Hippocampal formation (tissue), 2 donors: ENCODE results near the gene ZNF436.
"Not testable (repeated sequence)": the region's sequence is repeated elsewhere in the genome, so short reads cannot be mapped to it uniquely, and the experiment has no call there.

ENCODE experiments used
- DNase-seq, 2 donors: peaks; one replicate each; lab custom pipeline; 2025; lab: John Stamatoyannopoulos, UW

The ZNF436 gene

DNA sequence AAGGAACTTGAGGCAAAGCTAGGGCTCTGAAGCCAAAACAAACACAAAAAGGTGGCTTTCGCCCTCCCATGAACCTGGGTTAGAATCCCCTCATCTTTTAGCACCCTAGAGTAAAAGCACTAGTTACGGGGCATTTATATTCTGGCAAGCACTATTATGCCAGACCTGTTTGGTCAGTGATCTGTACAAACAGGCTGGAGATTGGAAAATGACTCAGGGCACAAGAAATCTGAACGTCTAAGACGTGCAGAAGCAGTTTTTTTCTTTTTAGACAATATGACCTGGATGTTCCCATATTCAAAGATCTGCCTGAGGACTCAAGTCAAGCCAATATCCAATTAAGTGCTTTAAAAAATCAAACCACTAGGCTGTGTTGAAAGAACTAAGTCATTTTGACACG is 3.0 kb downstream of the ZNF436 start:
- no peak for DNase-seq

GRCh38 chr1:23366146-23366545 is 3.5 kb downstream of the ZNF436 start:
- DNase-seq: no peak

- DNase-seq: no peak
Observed at GRCh38 chr1:23362218-23362713, 7.4 kb downstream of the ZNF436 start.

DNA sequence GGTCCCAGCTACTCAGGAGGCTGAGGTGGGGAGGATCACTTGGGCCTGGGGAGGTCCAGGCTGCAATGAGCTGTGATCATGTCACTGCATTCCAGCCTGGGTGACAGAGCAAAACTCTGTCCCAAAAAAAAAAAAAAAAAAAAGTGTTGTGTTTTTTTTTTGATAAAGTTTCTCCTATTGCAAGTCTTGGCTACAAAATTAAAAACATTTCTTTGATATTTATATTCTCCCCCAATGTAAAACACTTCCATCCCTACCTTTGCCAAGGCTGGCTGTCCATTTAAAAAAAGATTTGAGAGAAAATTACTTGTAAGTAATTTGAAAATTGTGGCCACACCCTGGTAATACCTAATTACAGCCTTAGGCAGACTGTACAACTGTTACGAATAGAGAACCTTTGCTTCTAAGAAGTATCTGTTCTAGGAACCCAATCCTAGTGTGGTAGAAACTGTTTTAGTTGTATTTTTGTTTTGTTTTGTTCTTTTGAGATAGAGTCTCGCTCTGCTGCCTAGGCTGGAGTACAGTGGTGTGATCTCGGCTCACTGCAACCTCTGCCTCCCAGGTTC is 11.2 kb downstream of the ZNF436 start:
- no peak for DNase-seq

DNA sequence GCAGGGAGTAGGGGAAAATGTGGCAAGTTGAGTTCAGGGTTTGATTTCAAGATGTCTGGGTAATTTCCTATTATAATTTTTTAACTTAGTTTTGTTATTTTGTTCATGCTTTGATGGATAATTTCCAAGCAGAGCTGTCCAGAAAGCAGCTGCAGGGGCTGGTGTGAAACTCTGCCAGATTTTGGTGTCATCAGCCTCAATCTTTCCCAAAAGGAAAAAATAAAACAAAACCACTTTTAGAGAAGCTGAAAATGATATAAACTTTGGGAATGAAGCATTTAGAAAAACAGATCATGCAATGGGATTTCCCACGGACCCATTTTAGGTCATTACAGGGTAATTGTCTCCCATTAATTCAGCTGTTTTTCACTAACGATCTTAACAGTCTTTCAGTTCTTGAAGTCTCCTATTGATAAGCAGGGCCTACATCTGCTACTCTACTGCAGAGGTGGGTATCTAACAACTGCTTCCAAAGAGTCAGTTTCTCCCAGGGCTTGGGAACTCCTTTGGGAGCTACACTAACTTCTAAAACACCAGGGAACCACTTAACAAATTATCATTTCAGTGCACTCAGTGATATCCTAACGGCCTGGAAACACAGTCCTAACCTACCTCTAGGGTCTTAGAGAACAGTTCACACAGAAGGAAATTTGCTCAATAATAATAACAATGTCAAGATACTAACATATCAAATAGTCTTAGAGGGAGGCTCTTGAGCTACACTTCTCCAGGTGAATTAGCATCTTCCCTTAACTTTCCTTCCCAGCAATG is 12.3 kb downstream of the ZNF436 start:
- DNase-seq: no peak

DNA sequence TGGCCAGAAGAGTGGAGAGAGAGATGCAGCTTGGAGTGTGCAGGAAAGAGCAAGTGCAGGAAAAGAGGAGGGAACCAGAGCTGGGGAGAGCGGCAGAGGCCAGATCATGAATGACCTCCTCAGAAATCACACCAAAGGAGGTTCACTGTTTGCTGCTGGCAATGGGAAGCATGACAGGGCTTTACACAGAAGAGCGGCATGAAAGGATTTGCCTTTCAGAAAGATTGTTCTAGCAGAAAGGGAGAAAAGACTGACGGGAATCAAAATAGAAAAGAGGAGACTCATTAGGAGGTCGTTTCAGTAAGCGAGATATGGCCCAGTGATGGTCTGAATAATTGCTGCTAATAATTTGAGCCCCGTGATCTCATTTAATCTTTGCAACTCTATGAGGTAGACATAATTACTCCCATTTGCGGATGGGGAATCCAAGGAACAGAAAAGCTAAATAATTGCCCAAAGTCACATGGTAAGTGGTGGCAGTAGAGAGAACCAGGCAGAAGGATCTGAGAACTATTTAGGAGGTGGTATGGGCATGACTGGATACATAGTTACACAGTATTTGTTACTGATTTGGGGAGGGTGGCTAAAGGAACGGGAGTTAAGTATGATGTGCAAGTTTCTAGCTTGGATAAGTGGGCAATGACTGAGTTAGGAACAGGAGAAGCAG is 13.0 kb downstream of the ZNF436 start:
- DNase-seq: peak in 1 of 2 donors; percentile 35

DNA sequence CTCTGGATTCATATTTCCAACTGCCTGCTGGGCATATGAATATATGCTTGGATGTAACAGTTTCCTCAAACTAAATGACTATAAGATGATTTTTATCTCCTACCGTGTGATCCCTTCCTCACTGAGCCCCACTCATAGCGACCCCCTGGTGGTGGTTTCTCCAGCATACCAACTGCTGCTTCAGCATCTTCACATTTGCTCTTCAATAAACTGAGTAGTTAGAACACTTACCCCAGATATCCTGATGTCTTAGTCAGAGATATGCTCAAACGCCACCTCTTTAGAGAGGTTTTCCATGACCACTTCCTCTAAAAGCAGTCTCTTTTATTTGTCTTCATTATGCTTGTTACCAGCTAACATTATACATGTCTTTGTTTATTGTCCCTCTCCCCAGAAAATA is 15.4 kb downstream of the ZNF436 start:
- DNase-seq: no peak

- no peak for DNase-seq
Observed at GRCh38 chr1:23352096-23352695, 17.4 kb downstream of the ZNF436 start.

DNA sequence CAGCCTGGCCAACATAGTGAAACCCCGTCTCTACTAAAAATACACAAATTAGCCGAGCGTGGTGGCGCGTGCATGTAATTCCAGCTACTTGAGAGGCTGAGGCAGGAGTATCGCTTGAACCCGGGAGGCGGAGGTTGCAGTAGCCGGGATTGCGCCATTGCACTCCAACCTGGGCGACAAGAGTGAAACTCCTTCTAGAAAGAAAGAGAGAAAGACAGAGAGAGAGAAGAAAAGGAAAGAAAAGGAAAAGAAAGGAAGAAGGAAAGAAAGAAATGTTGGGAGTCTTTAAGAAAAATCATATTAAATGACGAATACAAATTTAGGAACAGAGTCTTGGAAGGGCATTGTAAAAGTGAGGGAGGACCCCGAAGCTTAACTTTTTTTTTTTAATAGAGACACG is 23.7 kb downstream of the ZNF436 start:
- DNase-seq: no peak

- DNase-seq: no peak
Observed at GRCh38 chr1:23344987-23345472, 24.6 kb downstream of the ZNF436 start.

DNA sequence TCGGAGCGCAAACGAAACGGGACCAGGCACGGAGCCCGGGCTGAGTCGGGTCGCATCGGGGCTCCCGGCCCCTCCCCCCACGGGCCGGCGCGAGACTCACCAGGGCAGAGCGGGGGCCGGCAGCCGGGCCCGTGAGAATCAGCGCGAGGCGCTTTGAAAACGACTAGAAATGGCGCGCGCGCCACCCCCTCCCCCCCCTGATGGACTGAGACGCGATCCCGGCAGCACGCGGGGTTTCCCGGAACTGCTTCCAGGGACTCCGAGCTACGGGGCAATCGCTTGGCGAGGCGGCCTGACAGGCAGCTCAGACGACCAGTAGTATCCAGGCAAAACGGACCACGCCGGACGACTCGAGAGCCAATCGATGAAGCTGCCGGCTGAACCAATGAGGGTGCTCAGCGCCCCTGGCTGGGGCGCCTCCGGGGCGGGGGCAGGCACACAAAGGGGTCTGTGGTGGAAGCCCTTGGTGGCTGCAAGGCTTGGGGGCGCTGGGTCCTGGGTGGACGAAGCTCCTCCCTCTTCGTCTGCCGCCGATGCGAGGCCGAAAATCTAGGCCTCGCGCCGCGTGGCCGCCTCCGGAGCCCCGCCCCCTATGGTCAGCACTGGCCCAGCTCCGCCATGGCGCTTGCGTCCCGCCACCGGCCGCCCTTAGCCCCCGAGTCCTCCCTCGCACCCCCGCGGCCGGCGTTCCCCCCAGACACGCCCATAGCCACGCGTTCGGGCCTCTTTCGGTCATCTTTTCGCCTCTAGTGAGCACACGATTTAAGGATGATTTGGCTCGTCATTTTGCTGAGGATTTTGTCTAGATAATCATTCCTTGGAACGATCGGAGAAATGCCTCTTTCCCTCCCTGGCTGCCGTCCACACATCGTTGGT is 25.3 kb downstream of the ZNF436 start, which contains the start of gene HNRNPR:
Gene HNRNPR, minus strand, starts transcription at position 174 of the 876 bp plus-strand sequence. CDS start 3,276 bp downstream, outside the sequence.
- DNase-seq: peak; percentile 99

DNA sequence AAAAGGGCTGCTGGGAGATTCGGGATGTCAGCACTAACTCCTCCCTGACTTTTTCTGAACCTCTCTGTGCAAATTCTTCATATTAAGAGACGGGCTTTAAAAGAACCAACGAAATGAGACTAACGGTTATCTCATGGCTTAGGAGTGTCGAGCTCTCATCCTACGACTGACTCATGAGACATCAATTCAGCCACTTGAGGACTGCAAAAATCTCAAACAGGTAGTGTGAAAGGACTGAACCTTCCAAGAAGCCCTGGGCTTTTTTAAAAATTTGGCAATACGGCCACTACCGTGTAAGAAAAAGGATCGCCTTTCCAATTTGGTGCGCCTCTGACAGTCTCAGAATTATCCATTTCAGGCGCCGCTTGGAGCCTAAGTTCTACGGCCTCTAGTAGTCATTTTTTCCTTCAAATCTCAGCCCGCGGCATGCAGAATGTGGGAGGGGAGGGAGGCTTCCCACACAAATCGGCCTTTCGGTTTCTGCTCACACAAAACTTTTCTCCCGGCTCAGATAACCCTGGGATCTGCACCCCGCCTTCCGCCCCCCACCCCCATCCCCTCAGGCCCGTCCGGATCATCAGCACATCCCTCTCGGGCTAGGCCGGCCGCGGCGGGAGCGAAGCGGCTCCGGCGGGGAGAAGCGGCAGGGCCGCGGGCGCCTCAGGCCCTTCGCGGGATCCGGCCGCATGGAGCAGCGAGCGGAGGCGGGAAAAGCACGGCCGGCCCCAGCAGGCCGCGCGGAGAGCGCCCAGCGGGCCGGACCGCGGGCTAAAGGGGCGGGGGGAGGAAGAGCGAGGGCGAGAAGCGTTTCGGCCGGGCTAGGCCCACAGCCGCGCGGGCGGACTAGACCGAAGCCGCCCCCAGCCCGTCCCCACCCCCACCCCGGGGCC is 26.2 kb downstream of the ZNF436 start:
- peak; percentile 32 to 38 for DNase-seq

DNA sequence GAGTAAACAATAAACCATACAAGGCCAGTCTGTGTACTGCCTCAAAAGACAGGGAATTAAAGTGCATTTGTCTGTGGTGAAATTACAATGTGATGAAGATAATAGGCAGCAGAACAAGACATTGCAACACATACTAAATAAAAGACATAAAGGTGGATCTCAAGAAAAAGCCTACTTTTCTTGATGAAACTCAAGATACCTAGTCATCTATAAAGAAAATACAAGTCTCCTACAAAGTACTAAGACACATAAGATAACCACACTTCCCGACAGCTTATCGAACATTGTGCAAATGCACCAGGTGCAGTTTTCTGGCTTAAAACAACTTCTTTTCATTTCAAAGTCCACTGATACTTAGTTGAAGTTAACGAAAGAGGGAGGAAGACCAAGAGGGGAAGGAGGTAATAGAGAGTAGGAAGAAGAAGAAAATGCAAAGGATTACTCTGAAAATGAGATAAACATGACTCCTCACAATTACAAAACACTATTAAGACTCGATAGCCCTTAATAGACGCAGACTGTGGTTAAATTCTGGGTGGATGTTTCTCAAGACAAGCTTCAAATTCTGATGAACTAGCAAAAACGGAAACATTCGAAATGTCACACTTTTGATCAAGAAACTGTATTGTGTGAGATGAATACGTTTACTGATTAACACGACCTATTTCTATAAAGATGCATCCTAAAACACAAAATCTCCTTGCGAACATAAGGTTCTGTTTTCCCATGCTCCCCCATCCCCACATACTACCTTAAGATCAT is 27.5 kb downstream of the ZNF436 start:
- no peak for DNase-seq

GRCh38 chr1:23339632-23340031 is 30.0 kb downstream of the ZNF436 start:
- DNase-seq: no peak

DNA sequence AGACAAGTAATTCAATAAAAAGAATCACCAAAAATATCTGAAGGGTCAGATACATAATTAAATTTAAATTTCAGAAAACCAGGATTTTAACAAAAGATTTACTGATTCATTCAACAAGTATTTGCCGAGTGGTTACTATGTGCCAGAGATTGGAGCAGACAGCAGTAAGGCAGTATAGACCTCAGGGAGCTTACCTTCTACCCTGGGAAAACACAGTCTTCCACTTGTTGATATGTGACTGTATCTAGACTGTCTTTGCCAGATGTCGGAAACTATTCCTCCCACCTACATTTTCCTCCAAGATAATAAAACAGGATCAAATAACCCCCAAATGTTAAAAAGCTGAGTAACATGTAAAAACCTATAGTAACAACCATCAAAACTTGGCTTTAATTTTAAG is 31.8 kb downstream of the ZNF436 start:
- no peak for DNase-seq

- no peak for DNase-seq
Observed at GRCh38 chr1:23331713-23332112, 37.9 kb downstream of the ZNF436 start.

DNA sequence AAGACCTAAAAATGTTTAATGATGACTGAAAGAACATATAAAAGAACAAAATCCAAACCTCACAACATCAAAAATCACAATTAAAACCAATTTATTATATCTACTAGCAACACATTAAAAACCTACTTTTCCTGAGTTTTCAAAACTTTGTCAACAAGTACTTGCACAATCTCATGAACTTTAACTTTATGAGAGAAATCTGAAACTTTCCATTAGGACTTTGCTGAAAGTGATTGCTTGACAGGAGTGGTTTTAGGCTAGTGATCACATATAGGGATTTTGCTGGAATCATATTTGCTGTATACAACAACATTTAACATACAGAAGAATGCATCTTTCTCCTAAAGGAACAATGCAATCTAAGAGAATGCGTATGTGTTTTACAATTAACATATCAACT is 38.8 kb downstream of the ZNF436 start:
- no peak for DNase-seq

GRCh38 chr1:23325393-23325792 is 44.2 kb downstream of the ZNF436 start:
- DNase-seq: no peak

DNA sequence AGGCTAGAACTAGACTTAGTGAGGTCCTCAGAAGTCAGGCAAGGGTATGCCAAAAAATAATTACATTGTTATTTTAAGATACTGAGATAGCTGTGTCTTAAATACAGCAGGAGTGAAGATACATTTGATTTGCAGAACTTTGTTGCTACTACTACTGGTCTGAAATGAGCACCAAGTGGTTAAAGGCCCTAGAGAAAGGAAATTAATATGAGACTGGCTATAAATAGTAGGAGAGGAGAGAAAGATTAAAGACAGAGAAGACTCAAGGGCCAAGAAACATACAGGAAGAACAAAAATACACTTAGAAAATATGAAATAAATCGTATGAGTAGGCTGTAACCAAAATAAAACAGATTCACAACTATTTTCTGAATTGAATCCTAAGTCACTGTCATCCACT is 46.9 kb downstream of the ZNF436 start:
- DNase-seq: no peak

DNA sequence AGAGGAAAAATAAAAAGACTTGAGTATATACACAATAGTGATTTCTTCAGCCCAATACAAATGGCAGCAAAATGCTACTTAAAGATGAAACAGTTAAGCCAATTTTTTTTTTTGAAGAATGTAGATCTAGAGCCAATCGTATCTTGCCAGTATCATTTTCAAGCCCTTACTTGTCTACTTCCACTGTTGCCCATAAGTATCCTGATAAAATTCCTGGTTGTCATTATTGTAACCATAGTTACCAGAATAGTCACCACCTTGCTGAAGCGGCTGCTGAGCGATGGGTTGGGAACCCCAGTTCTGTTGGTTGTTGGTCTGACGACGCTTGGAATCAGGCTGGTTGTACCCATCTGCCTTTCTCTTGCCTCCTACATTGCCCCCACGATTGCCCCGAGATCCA is 59.4 kb downstream of the ZNF436 start:
- not testable (repeated sequence) for DNase-seq
